BE2C (cell line): ENCODE results near the gene FAF1.
"Not testable (repeated sequence)": the region's sequence is repeated elsewhere in the genome, so short reads cannot be mapped to it uniquely, and the experiment has no call there.

Experiments used
- DNase-seq: peaks from one replicate; pipeline ENCODE4 v3.0.0-alpha.2; 2020
- H3K27me3 ChIP-seq: fragments of 250-450 bp; sonication (Bioruptor Pico); 2 replicates; pipeline ENCODE4 v1.5.1; 2020; ENCODE audit warnings: mild to moderate bottlenecking
- H3K36me3 ChIP-seq: fragments of 250-450 bp; sonication (Bioruptor Pico); 2 replicates; pipeline ENCODE4 v1.5.1; 2020; ENCODE audit warnings: mild to moderate bottlenecking
- H3K4me1 ChIP-seq: fragments of 250-450 bp; sonication (Bioruptor Pico); 2 replicates; pipeline ENCODE4 v1.5.1; 2020
- H3K4me3 ChIP-seq: 2 replicates; pipeline ENCODE4 v1.5.1; 2011; ENCODE audit warnings: low read depth, low read length
- H3K9me3 ChIP-seq: fragments of 250-450 bp; sonication (Bioruptor Pico); 2 replicates; pipeline ENCODE4 v1.5.1; 2020
- CTCF ChIP-seq: IDR thresholded peaks from 2 replicates; pipeline ENCODE4 v1.5.1; 2012; ENCODE audit warnings: mild to moderate bottlenecking, low read depth, low read length

The FAF1 gene

DNA sequence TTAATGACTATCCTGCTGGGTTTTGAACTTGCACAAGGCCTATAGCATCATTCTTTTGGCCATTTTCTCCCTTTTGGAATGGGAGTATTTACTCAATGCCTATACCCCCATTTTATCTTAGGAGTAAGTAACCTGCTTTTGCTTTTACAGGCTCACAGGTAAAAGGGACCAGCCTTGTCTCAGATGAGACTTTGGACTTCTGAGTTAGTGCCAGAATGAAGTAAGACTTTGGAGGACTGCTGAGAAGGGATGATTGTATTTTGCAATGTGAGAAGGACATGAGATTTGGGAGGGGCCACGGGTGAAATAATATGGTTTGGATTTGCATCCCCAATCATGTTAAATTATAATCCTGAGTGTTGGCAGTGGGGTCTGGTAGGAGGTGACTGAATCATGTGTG is 212.7 kb downstream of the FAF1 start:
- DNase-seq = no peak
- no peak for TF ChIP-seq CTCF

GRCh38 chr1:50742523-50742922 is 217.5 kb downstream of the FAF1 start:
- H3K9me3 ChIP-seq = no peaks in the 10 kb centered on the region
- no peaks in the 10 kb centered on the region for H3K36me3 ChIP-seq
- H3K4me3 ChIP-seq = no peak overlapping the region
- no peaks in the 10 kb centered on the region for H3K27me3 ChIP-seq
- no peaks in the 10 kb centered on the region for H3K4me1 ChIP-seq
- no peak for TF ChIP-seq CTCF
- DNase-seq = no peak

More for the DNA sequence above, 212.7 kb downstream of the FAF1 start:
- no peak overlapping the region for H3K4me3 ChIP-seq
- H3K4me1 ChIP-seq = no peaks in the 10 kb centered on the region
- no peaks in the 10 kb centered on the region for H3K9me3 ChIP-seq
- H3K27me3 ChIP-seq = no peaks in the 10 kb centered on the region
- H3K36me3 ChIP-seq = no peaks in the 10 kb centered on the region

DNA sequence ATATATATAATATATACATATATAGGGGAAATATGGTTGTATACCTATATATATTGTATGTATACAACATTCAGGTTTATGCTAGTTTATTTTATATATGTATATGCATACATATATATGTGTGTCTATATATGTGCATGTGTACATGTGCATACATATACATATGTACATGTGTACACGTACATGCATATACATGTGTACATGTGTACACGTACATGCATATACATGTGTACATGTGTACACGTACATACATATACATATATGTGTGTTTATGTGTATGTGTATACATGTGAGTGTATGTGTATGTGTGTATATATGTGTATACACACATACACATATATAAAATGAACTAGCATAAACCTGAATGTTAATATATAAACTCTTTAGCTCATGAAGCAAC is 220.9 kb downstream of the FAF1 start:
- Histone ChIP-seq H3K4me3 (no peak overlapping the region), H3K36me3 (no peaks in the 10 kb centered on the region)

DNA sequence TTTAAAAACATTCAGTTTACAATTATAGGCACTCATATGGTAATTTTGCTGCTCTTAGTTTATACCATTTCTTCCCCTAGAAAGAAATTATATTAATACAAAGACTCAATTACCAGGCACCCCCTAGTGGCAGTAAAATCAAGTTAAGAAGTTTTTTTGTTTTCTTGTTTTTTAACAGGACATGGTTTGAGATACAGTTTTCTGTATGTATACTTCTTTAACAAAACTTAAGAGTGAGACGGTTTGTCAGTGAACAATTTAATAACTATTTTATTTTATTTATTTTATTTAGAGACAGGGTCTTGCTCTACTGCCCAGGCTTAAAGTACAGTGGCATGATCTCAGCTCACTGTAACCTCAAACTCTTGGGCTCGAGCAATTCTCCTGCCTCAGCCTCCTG is 224.6 kb downstream of the FAF1 start:
- 0 out of 2 replicates have a peak, but pooled peaks have one; percentile 19 for TF ChIP-seq CTCF
- no peak for DNase-seq
- Histone ChIP-seq H3K9me3 (no peaks in the 10 kb centered on the region), H3K4me1 (no peaks in the 10 kb centered on the region), H3K4me3 (no peak overlapping the region), H3K27me3 (no peaks in the 10 kb centered on the region), H3K36me3 (no peaks in the 10 kb centered on the region)

More for the DNA sequence above, 220.9 kb downstream of the FAF1 start:
- no peak for DNase-seq
- no peak for TF ChIP-seq CTCF
- no peaks in the 10 kb centered on the region for H3K27me3 ChIP-seq
- no peaks in the 10 kb centered on the region for H3K4me1 ChIP-seq
- H3K9me3 ChIP-seq = no peaks in the 10 kb centered on the region

DNA sequence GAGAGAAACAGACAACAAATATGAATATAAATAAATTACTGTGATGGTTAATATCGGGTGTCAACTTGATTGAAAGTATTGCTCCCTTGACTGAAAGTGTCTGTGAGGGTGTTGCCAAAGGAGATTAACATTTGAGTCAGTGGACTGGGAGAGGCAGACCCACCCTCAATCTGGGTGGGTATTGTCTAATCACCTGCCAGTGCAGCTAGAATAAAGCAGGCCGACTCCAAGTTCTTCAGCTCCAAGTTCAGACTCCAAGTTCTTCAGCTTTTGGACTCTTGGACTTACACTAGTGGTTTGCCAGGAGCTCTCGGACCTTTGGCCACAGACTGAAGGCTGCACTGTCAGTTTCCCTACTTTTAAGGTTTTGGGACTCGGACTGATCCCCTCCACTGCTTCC is 232.5 kb downstream of the FAF1 start:
- H3K4me3 ChIP-seq, DNase-seq, H3K4me1 ChIP-seq, H3K27me3 ChIP-seq, H3K36me3 ChIP-seq, H3K9me3 ChIP-seq: not testable (repeated sequence)

DNA sequence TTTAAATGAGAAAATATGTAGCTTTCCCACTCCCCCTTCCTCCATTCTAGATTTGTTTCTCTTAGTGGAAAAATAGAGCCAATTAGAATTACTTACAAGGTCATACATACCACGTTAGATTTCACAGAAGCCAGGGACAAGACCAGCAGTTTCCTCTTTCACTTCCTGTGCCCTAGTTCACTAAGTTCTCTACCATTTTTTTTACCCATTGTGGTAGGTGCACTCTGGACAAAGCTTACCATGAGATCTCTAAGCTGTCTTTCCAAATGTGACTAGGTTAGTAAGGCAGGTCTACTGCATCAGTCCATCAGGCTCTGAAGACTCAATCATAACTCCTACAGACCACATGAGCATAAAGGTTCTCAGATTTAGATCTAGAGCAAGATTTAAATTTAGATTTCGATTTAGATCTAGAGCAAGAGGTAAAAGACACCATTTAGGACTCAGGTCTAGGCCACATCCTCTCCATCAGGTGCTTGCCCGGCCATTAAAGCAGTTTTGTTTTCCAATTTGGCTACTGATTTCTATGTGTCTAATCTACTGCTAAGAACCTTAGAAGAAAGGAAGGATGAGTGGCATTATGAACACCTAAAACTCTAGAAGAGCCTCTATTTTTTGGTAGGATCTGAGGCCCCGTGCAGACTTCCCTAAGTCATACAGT is 235.3 kb downstream of the FAF1 start:
- Histone ChIP-seq H3K36me3 (no peaks in the 10 kb centered on the region), H3K4me1 (no peaks in the 10 kb centered on the region), H3K4me3 (no peak overlapping the region), H3K27me3 (no peaks in the 10 kb centered on the region), H3K9me3 (no peaks in the 10 kb centered on the region)
- DNase-seq = no peak
- TF ChIP-seq CTCF = no peak
